Measurements from ENCODE around the gene HHAT.

GRCh38 chr1:210525716-210526454 lies 197.2 kb downstream of the HHAT start:
- no peak for TF ChIP-seq EZH2 (IDR thresholded peaks at IDR 0.05; ENCODE audit: low read length)
- no peak for TF ChIP-seq CTCF (optimal IDR thresholded peaks at IDR 0.05 in 1 of 3, IDR thresholded peaks at IDR 0.05 in 1 of 3, conservative IDR thresholded peaks at IDR 0.05 in 1 of 3; ENCODE audit: extremely low read depth in 1 of 3, insufficient read depth in 2 of 3, low read length in 3 of 3)
